ENCODE measurements around the gene PSMB10.

The PSMB10 gene

GRCh38 chr16:67931712-67932461 lies 4.8 kb downstream of the PSMB10 start, which contains the start of gene CTRL:
TSS of gene CTRL (minus strand) at chr16:67931862. CDS start at chr16:67931852, 10 bp downstream.
- Histone ChIP-seq H3K4me3 (ENCODE audit: low read length, poor library complexity, severe bottlenecking) (no peak within 1 kb of the TSS), H2AFZ (ENCODE audit: low read length) (no peak within 1 kb of the TSS), H3K27me3 (ENCODE audit: insufficient read depth, low read length, poor library complexity, severe bottlenecking) (no peaks in the 10 kb centered on the region), H3K36me3 (ENCODE audit: insufficient read depth, low read length) (peaks cover 13% of the 10 kb centered on the region; the same call in 1 of the 2 replicates), H3F3A (ENCODE audit: low read depth) (no peaks in the 10 kb centered on the region), H3K9me2 (replicated peaks; ENCODE audit: low read depth, low read length) (no peaks in the 10 kb centered on the region), H3K9ac (ENCODE audit: low read depth, low read length, poor library complexity, severe bottlenecking) (no peak within 1 kb of the TSS), H3K79me2 (ENCODE audit: insufficient read depth, low read length) (peaks cover 17% of the 10 kb centered on the region; the same call in 1 of the 2 replicates), H3K9me3 (ENCODE audit: insufficient read depth, low read depth, low read length) (no peaks in the 10 kb centered on the region), H3K4me2 (ENCODE audit: low read depth, low read length, poor library complexity, severe bottlenecking) (no peak within 1 kb of the TSS), H3K4me1 (ENCODE audit: insufficient read depth, low read length, poor library complexity, severe bottlenecking) (peaks cover 5% of the 10 kb centered on the region), H4K20me1 (ENCODE audit: insufficient read depth, low read length, poor library complexity, severe bottlenecking) (peaks cover 7% of the 10 kb centered on the region)
- TF ChIP-seq, protein P1, sequence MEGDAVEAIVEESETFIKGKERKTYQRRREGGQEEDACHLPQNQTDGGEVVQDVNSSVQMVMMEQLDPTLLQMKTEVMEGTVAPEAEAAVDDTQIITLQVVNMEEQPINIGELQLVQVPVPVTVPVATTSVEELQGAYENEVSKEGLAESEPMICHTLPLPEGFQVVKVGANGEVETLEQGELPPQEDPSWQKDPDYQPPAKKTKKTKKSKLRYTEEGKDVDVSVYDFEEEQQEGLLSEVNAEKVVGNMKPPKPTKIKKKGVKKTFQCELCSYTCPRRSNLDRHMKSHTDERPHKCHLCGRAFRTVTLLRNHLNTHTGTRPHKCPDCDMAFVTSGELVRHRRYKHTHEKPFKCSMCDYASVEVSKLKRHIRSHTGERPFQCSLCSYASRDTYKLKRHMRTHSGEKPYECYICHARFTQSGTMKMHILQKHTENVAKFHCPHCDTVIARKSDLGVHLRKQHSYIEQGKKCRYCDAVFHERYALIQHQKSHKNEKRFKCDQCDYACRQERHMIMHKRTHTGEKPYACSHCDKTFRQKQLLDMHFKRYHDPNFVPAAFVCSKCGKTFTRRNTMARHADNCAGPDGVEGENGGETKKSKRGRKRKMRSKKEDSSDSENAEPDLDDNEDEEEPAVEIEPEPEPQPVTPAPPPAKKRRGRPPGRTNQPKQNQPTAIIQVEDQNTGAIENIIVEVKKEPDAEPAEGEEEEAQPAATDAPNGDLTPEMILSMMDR (conservative IDR thresholded peaks at IDR 0.05; ENCODE audit: low read length): no peak
- TF ChIP-seq EZH2phosphoT487 (IDR thresholded peaks at IDR 0.05; ENCODE audit: borderline replicate concordance): no peak

DNA sequence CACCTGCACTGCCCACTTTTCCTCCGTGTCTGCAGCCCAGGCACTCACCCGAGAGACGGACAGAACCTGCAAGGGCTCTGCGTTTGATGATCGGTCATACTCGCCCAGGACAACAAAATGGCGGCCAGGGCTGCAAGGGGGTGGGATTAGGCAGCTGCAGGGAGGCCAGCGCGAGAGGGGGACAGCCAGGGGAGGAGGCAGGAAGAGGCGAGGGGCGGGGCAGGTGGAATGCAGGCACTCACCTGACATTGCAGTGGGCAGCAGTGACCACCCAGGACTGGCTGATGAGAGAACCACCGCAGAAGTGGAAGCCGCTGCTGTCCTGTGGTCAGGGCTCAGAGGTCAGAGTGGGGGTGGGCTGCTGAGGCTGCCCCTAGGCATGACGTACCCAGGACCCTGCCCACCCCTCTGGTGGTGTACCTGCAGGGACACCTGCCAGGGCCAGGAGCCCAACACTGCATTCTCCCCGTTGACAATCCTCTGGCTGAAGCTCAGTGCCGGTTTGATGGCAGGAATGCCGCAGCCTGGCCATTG lies 5.9 kb downstream of the PSMB10 start:
- TF ChIP-seq, protein P1 (conservative IDR thresholded peaks at IDR 0.05; ENCODE audit: low read length): no peak
- TF ChIP-seq EZH2phosphoT487 (IDR thresholded peaks at IDR 0.05; ENCODE audit: borderline replicate concordance): no peak
- Histone ChIP-seq H3K9ac (ENCODE audit: low read depth, low read length, poor library complexity, severe bottlenecking) (no peak overlapping the region), H3K9me2 (replicated peaks; ENCODE audit: low read depth, low read length) (no peaks in the 10 kb centered on the region), H3K36me3 (ENCODE audit: insufficient read depth, low read length) (peaks cover 13% of the 10 kb centered on the region; the same call in 1 of the 2 replicates), H3K79me2 (ENCODE audit: insufficient read depth, low read length) (peaks cover 6% of the 10 kb centered on the region; the same call in 1 of the 2 replicates), H3K9me3 (ENCODE audit: insufficient read depth, low read depth, low read length) (no peaks in the 10 kb centered on the region), H3K4me1 (ENCODE audit: insufficient read depth, low read length, poor library complexity, severe bottlenecking) (peaks cover 8% of the 10 kb centered on the region), H2AFZ (ENCODE audit: low read length) (no peak overlapping the region), H3K4me2 (ENCODE audit: low read depth, low read length, poor library complexity, severe bottlenecking) (no peak overlapping the region), H3K27me3 (ENCODE audit: insufficient read depth, low read length, poor library complexity, severe bottlenecking) (no peaks in the 10 kb centered on the region), H4K20me1 (ENCODE audit: insufficient read depth, low read length, poor library complexity, severe bottlenecking) (peaks cover 7% of the 10 kb centered on the region), H3K4me3 (ENCODE audit: low read length, poor library complexity, severe bottlenecking) (no peak overlapping the region), H3F3A (ENCODE audit: low read depth) (no peaks in the 10 kb centered on the region)

GRCh38 chr16:67930191-67930590 lies 6.5 kb downstream of the PSMB10 start:
- no peak overlapping the region for H3K4me3 ChIP-seq (ENCODE audit: low read length, poor library complexity, severe bottlenecking)
- peaks cover 4% of the 10 kb centered on the region for H4K20me1 ChIP-seq (ENCODE audit: insufficient read depth, low read length, poor library complexity, severe bottlenecking)
- peaks cover 6% of the 10 kb centered on the region for H3K4me1 ChIP-seq (ENCODE audit: insufficient read depth, low read length, poor library complexity, severe bottlenecking)
- H3K4me2 ChIP-seq (ENCODE audit: low read depth, low read length, poor library complexity, severe bottlenecking): no peak overlapping the region
- no peaks in the 10 kb centered on the region for H3F3A ChIP-seq (ENCODE audit: low read depth)
- H3K9ac ChIP-seq (ENCODE audit: low read depth, low read length, poor library complexity, severe bottlenecking): no peak overlapping the region
- no peaks in the 10 kb centered on the region for H3K9me2 ChIP-seq (replicated peaks; ENCODE audit: low read depth, low read length)
- no peak overlapping the region for H2AFZ ChIP-seq (ENCODE audit: low read length)
- TF ChIP-seq, protein P1 (conservative IDR thresholded peaks at IDR 0.05; ENCODE audit: low read length): no peak
- no peak for TF ChIP-seq EZH2phosphoT487 (IDR thresholded peaks at IDR 0.05; ENCODE audit: borderline replicate concordance)
- peaks cover 13% of the 10 kb centered on the region; the same call in 1 of the 2 replicates for H3K36me3 ChIP-seq (ENCODE audit: insufficient read depth, low read length)
- H3K27me3 ChIP-seq (ENCODE audit: insufficient read depth, low read length, poor library complexity, severe bottlenecking): no peaks in the 10 kb centered on the region
- no peaks in the 10 kb centered on the region for H3K9me3 ChIP-seq (ENCODE audit: insufficient read depth, low read depth, low read length)
- peaks cover 3% of the 10 kb centered on the region; the same call in 1 of the 2 replicates for H3K79me2 ChIP-seq (ENCODE audit: insufficient read depth, low read length)

Data from Loucy (cell line).